Measurements from ENCODE around the gene SCAP.

Gene SCAP

DNA sequence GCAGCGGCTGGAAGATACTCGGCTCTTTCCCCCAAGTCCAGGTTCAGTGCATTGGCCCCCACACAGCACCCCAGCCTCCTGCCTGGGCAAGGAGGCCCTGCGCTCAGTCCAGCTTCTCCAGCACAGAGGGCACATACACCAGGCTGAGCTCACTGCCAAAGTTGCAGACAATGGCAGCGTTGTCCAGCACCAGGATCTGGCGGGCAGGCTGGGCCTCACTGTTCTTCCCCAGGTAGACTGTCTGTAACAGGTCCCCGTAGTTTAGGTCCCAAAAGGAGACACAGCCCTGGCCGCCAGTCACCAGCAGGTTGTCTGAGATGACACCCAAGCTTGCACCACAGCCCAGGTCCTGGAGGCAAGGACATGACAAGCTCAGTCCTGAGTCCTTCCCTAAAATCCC lies 62.0 kb downstream of the SCAP start:
- no peak for DNase-seq (ENCODE audit: low read depth in 2 of 2)

DNA sequence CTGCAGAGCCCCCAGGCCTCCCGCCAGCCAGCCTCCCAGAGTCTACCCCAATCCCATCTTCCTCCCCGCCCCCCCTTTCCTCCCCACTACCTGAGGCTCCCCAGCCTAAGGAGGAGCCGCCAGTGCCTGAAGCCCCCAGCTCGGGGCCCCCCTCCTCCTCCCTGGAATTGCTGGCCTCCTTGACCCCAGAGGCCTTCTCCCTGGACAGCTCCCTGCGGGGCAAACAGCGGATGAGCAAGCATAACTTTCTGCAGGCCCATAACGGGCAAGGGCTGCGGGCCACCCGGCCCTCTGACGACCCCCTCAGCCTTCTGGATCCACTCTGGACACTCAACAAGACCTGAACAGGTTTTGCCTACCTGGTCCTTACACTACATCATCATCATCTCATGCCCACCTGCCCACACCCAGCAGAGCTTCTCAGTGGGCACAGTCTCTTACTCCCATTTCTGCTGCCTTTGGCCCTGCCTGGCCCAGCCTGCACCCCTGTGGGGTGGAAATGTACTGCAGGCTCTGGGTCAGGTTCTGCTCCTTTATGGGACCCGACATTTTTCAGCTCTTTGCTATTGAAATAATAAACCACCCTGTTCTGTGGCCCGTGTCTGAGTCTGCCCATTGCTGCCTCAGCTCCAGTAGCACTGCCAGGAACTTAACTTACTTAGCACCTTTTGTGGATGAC lies 62.8 kb downstream of the SCAP start:
- DNase-seq (ENCODE audit: low read depth in 2 of 2), result no peak

DNA sequence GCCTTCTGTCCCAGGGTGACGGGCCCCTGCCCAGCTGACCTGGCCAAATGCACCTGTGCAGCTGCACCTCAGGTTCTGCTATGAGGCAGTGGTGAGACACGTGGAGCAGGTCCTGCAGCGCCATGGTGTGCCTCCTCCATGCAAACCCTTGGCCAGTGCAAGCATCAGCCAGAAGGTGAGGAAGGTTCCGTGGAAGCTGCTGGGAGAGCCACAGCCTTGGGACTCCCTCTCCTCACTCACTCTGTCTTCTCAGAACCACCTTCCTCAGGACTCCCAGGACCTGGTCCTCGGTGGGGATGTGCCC lies 63.3 kb downstream of the SCAP start:
- DNase-seq (ENCODE audit: low read depth in 2 of 2), result no peak

DNA sequence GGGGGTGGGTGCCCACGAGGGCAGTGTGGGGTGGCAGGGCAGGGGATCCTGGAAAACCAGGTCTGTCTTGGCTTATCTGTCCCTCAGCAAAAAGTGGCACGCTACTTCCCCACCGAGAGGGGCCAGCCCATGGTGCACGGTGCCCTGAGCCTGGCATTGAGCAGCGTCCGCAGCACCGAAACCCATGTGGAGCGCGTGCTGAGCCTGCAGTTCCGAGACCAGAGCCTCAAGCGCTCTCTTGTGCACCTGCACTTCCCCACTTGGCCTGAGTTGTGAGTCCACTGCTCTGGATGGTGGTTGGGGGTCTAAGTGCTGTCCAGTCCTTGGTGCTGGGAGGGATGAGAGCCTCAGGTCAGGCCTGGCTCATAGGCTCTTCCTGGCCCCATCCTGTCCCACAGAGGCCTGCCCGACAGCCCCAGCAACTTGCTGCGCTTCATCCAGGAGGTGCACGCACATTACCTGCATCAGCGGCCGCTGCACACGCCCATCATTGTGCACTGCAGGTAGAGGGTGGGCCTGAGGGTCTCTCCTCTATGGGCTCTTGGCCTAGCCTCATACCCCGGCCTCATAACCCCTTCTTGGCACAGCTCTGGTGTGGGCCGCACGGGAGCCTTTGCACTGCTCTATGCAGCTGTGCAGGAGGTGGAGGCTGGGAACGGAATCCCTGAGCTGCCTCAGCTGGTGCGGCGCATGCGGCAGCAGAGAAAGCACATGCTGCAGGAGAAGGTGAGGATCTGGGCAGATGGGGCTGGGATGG lies 63.9 kb downstream of the SCAP start:
- no peak for DNase-seq (ENCODE audit: low read depth in 2 of 2)

DNA sequence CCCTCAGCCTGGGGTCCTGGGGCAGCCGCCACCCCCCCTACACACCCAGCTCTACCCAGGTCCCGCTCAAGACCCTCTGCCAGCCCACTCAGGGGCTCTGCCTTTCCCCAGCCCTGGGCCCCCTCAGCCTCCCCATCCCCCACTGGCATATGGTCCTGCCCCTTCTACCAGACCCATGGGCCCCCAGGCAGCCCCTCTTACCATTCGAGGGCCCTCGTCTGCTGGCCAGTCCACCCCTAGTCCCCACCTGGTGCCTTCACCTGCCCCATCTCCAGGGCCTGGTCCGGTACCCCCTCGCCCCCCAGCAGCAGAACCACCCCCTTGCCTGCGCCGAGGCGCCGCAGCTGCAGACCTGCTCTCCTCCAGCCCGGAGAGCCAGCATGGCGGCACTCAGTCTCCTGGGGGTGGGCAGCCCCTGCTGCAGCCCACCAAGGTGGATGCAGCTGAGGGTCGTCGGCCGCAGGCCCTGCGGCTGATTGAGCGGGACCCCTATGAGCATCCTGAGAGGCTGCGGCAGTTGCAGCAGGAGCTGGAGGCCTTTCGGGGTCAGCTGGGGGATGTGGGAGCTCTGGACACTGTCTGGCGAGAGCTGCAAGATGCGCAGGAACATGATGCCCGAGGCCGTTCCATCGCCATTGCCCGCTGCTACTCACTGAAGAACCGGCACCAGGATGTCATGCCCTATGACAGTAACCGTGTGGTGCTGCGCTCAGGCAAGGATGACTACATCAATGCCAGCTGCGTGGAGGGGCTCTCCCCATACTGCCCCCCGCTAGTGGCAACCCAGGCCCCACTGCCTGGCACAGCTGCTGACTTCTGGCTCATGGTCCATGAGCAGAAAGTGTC lies 64.7 kb downstream of the SCAP start:
- DNase-seq (ENCODE audit: low read depth in 2 of 2), result no peak

DNA sequence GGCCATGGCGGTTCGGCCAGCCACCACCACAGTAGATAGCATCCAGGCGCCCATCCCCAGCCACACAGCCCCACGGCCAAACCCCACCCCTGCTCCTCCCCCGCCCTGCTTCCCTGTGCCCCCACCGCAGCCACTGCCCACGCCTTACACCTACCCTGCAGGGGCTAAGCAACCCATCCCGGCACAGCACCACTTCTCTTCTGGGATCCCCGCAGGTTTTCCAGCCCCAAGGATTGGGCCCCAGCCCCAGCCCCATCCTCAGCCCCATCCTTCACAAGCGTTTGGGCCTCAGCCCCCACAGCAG lies 65.4 kb downstream of the SCAP start:
- no peak for DNase-seq (ENCODE audit: low read depth in 2 of 2)

DNA sequence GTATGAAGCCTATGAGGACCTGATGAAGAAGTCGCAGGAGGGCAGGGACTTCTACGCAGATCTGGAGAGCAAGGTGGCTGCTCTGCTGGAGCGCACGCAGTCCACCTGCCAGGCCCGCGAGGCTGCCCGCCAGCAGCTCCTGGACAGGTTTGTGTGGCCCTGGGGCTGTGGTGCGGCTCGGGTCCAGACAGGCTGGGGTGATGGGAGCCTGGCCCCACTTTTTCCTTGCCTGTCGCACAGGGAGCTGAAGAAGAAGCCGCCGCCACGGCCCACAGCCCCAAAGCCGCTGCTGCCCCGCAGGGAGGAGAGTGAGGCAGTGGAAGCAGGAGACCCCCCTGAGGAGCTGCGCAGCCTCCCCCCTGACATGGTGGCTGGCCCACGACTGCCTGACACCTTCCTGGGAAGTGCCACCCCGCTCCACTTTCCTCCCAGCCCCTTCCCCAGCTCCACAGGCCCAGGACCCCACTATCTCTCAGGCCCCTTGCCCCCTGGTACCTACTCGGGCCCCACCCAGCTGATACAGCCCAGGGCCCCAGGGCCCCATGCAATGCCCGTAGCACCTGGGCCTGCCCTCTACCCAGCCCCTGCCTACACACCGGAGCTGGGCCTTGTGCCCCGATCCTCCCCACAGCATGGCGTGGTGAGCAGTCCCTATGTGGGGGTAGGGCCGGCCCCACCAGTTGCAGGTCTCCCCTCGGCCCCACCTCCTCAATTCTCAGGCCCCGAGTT lies 65.9 kb downstream of the SCAP start:
- no peak for DNase-seq (ENCODE audit: low read depth in 2 of 2)

DNA sequence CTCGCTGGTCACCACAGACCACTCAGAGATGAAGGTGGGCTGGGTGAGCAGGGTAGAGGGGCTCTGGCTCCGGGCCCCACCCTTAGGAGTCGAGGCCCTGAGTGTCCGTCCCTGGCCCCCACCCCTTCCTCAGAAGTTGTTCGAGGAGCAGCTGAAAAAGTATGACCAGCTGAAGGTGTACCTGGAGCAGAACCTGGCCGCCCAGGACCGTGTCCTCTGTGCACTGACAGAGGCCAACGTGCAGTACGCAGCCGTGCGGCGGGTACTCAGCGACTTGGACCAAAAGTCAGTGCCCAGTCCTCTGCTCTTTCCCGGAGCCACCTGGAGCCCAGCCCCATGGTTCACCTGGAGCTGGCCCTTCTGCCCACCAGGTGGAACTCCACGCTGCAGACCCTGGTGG lies 66.5 kb downstream of the SCAP start:
- DNase-seq (ENCODE audit: low read depth in 2 of 2), result no peak

DNA sequence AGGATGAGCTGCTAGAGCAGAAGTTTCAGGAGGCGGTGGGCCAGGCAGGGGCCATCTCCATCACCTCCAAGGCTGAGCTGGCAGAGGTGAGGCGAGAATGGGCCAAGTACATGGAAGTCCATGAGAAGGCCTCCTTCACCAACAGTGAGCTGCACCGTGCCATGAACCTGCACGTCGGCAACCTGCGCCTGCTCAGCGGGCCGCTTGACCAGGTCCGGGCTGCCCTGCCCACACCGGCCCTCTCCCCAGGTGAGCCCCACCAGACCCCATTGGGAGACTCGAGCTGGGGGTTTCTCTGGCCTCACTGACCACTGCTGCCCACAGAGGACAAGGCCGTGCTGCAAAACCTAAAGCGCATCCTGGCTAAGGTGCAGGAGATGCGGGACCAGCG lies 66.9 kb downstream of the SCAP start:
- no peak for DNase-seq (ENCODE audit: low read depth in 2 of 2)

DNA sequence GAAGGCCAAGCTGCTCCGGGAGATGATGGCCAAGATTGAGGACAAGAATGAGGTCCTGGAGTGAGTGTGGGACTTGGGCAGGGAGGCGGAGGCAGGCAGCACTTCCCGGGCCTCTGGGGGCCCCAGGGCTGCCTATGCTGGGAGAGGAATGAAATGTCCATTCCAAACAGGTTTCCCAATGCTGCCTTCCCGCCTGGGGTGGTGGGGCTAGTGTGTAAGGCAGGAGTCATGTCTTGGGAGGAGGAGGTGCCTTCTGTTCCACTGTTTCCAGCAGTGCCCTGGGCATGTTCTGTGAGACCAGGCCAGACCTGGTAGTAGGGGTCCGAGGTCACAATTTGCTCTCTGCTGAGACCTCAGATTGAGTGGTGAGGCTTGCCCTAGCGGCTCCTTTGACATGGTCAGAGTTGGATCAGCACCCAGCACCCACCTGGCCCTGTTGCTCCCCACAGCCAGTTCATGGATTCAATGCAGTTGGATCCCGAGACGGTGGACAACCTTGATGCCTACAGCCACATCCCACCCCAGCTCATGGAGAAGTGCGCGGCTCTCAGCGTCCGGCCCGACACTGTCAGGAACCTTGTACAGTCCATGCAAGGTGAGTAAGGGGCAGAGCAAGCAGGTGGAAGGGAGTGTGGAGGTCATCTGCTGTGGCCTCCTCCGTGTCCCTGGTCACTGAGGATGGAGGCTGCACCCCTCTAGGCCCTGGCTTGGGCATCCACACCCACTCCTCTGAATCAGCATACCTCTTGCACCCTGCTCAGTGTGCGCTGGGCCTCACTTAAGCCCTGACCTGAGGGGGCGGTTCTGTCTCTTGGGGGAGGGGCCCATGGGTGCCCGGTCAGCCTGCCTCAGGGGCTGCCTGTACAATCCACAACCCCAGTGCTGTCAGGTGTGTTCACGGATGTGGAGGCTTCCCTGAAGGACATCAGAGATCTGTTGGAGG lies 67.6 kb downstream of the SCAP start:
- DNase-seq (ENCODE audit: low read depth in 2 of 2), result no peak

DNA sequence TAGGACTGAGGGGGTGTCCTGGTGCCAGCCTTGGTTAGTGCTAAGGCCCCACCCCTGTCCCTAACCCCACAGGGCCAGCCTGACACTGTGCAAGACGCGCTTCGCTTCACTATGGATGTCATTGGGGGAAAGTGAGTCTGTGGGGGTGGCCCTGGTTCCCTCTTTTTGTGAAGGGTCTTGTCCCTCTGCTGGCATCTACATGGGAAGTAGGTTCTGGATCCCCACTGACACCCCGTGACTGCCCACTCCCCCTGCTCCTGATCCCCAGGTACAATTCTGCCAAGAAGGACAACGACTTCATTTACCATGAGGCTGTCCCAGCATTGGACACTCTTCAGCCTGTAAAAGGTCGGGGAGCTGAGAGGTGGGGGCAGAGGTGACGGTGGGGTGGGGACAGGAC lies 68.5 kb downstream of the SCAP start:
- DNase-seq (ENCODE audit: low read depth in 2 of 2), result no peak

DNA sequence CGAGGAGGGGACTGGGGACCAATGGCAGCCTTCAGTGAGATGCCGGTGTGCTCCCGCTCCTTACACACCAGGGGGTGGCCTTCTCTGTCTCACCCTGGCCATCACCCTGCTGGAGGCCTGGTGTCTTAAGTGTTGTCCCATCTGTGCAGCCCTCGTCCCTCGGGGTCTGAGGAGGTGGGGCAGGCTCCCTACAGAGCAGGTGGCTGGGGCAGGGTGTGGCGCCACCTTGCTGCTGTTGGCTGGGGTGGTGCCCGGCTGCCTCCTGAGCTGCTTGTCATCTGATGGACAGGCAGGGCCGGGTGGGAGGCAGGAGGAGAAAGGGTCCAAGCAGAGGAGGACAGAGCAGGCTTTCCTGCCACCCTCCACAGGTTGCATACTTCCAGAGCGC lies 69.0 kb downstream of the SCAP start:
- no peak for DNase-seq (ENCODE audit: low read depth in 2 of 2)

DNA sequence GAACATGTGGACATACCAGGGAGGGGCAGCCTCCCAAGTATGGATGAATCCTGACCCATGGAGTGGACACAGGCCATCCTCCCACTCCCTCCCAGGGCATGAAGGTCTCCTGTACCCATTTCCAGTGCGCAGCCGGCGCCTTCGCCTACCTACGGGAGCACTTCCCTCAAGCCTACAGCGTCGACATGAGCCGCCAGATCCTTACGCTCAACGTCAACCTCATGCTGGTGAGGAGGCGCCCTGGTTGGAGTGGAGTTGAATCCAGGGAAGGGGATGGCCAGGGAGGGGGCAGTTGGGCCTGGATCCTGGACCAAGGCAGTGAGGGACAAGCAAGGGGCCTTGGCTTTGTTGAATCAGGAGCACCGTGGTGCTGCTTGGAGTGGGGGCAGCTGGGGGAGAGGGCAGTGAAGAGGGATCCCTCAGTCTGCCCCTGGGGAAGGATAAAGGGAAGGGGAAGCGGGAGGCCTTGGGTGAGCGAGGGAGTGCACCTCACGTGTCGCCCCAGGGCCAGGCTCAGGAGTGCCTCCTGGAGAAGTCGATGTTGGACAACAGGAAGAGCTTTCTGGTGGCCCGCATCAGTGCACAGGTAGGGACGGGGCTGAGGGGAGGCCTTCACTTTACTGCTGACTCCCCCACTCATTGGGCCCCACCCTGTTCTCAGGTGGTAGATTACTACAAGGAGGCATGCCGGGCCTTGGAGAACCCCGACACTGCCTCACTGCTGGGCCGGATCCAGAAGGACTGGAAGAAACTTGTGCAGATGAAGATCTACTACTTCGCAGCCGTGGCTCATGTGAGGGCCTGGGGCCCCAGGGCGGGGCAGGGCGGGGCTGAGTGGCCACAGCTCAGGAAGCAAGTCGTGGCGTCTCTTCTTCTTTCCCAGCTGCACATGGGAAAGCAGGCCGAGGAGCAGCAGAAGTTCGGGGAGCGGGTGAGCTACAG lies 69.7 kb downstream of the SCAP start:
- DNase-seq (ENCODE audit: low read depth in 2 of 2), result no peak

DNA sequence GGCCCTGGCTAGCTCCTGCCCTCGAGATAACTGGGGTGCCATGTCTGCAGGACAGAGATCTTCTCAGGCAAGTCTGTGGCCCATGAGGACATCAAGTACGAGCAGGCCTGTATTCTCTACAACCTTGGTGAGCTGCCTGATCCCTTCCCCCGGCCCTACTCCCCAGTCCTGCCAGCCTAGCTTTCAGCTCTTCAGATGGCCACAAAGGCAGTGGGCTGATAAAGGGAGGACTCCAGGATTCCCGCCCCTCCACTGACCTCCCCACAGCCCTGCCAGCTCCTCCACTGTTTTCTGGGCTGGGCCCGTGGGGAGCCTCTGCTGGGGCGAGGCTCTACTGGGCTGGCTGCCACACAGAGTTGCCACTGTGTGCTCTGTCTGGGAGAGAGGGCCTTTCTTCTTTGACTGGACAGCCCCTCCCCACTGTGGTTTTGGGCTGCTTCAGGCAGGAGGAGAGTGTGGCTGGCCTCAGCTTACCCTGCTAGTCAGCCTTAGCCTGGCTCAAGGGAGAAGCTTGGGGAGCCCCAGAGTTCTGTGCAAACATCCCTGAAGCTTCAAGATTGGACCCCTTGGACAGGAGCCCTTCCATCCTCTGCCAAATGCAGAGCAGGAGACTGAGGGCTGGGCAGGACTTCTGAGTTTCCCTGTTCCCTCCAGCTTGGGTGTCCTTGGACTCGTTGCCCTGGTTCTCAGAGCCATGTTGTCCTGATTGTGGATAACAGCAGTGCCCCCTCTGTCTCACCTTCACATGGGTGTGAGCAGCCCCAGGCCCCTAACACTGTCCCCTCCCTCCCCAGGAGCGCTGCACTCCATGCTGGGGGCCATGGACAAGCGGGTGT lies 70.6 kb downstream of the SCAP start:
- no peak for DNase-seq (ENCODE audit: low read depth in 2 of 2)

DNA sequence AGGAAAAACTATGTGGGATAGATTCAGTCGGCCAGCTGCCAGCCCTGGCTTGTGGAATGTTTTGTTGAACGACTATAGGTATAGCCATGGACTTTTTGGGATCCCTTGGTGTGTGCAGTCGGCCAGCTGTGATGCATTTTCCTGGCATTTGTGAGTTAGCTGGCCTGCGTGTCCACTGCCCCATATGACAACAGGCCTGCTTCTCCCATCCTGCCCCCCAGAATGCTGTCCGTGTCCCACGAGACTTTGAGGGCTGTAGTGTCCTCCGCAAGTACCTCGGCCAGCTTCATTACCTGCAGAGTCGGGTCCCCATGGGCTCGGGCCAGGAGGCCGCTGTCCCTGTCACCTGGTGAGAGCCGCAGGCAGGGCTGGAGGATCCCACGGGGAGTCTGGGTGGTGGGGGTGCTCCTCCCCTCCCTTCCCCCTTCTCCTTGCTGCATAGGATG lies 71.3 kb downstream of the SCAP start:
- no peak for DNase-seq (ENCODE audit: low read depth in 2 of 2)

DNA sequence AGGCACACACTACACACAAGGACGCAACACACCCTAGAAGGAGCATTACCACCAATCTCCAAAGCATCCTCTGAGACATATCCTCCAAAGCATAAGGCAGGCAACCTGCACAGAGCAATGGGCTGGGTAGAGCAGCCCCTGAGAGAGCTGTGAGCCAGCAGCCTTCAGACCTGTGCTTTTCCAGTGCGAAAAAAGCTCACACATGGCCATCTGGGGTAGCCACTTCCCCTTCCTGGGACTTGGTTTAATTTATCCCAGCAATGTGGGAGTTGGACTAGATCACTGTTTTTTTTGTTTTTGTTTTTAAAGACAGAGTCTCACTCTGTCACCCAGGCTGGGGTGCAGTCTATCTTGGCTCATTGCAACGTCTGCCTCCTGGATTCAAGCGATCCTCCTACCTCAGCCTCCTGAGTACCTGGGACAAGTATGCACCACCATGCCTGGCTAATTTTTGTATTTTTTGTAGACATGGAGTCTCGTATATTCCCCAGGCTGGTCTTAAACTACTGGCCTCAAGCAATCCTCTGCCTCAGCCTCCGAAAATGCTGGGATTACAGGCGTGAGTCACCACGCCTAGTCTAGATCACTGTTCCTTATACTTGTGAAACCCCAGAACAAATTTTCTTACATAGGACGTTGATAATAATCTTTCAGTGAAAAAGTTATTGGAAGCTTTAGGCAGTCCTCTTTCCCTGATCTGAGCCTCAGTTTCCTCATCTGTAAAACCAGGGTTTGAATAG lies 76.0 kb downstream of the SCAP start:
- DNase-seq (ENCODE audit: low read depth in 2 of 2), result no peak

DNA sequence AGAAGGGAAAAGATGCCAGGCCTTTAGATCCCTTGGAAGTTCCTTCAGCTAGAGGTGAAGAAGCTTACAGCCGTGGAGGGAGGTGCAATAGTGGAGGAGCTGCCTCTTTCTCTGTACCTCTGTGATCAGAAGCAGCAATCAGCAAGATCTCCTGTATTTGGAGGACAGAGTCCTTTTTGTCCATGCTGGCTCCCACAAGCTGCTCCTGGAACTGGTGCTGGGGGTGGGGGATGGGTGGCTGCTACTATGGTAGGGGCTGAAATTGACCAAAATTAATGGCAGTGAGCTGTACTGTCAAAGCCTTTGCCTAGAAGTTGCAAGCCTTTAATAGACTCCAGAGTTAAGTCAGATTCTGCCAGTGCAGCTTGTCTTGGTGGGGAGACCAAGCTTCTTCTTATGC lies 76.7 kb downstream of the SCAP start:
- DNase-seq (ENCODE audit: low read depth in 2 of 2), result no peak

DNA sequence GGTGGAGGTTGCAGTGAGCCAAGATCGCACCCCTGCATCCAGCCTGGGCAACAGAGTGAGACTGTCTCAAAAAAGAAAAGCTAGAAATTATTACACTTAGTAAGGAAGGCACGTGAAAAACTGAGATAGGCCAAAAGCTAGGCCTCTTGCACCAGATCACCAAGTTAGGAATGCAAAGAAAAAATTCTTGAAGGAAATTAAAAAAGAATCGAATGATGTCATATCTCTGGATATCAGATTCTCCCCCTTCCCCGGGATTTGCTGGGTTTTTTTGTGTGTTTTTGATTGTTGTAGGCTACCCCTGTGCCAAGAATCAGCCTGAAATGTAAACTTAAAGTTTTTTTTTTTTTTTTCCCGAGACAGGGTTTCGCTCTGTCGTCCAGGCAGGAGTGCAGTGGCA lies 77.5 kb downstream of the SCAP start:
- DNase-seq (ENCODE audit: low read depth in 2 of 2), result no peak

DNA sequence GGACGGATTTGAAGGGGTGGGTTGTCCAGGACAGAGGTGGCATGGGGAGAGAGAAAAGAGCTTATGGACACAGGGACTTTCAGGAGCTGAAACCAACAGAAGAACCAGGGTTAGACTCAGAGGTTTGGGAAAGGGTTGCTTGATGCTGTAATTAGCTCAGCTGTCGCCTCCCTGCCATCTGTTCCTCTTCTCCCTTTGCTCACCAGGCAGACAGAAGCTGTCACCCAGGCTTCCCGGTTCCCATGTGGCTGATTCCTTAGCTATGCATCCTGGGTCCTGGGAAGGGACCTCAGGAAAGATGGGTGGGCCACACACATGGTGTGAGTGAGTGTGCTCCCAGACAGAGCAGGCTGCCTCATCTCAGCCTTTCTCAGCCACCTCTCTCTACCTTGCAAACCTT lies 80.9 kb downstream of the SCAP start:
- no peak for DNase-seq (ENCODE audit: low read depth in 2 of 2)
